ENCODE measurements around the gene SRRT.
A peak's percentile ranks its signal among the peaks of the same experiment; 100 is the strongest.

SRRT gene

GRCh38 chr7:100882201-100882600 lies 7.3 kb downstream of the SRRT start:
- Mint-ChIP-seq H3K4me3 (no peak overlapping the region), H3K27ac (no peak overlapping the region), H3K27me3 (ENCODE audit: low read depth) (no peaks in the 10 kb centered on the region), H3K36me3 (ENCODE audit: low read depth) (peaks cover 92% of the 10 kb centered on the region), H3K9me3 (no peaks in the 10 kb centered on the region), H3K4me1 (peaks cover 39% of the 10 kb centered on the region)
- TF ChIP-seq, protein P1, sequence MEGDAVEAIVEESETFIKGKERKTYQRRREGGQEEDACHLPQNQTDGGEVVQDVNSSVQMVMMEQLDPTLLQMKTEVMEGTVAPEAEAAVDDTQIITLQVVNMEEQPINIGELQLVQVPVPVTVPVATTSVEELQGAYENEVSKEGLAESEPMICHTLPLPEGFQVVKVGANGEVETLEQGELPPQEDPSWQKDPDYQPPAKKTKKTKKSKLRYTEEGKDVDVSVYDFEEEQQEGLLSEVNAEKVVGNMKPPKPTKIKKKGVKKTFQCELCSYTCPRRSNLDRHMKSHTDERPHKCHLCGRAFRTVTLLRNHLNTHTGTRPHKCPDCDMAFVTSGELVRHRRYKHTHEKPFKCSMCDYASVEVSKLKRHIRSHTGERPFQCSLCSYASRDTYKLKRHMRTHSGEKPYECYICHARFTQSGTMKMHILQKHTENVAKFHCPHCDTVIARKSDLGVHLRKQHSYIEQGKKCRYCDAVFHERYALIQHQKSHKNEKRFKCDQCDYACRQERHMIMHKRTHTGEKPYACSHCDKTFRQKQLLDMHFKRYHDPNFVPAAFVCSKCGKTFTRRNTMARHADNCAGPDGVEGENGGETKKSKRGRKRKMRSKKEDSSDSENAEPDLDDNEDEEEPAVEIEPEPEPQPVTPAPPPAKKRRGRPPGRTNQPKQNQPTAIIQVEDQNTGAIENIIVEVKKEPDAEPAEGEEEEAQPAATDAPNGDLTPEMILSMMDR (IDR thresholded peaks at IDR 0.05; ENCODE audit: unreplicated experiment in 3 of 3): no peak

GRCh38 chr7:100882785-100883526 lies 8.1 kb downstream of the SRRT start:
- H3K27ac Mint-ChIP-seq: peak overlapping the region in 1 of 3 experiments; percentile 28
- H3K36me3 Mint-ChIP-seq (ENCODE audit: low read depth): peaks cover 96% of the 10 kb centered on the region
- H3K4me1 Mint-ChIP-seq: peaks cover 43% of the 10 kb centered on the region
- H3K9me3 Mint-ChIP-seq: no peaks in the 10 kb centered on the region
- H3K27me3 Mint-ChIP-seq (ENCODE audit: low read depth): no peaks in the 10 kb centered on the region
- H3K4me3 Mint-ChIP-seq: no peak overlapping the region
- TF ChIP-seq, protein P1 (IDR thresholded peaks at IDR 0.05; ENCODE audit: unreplicated experiment in 3 of 3): no peak

DNA sequence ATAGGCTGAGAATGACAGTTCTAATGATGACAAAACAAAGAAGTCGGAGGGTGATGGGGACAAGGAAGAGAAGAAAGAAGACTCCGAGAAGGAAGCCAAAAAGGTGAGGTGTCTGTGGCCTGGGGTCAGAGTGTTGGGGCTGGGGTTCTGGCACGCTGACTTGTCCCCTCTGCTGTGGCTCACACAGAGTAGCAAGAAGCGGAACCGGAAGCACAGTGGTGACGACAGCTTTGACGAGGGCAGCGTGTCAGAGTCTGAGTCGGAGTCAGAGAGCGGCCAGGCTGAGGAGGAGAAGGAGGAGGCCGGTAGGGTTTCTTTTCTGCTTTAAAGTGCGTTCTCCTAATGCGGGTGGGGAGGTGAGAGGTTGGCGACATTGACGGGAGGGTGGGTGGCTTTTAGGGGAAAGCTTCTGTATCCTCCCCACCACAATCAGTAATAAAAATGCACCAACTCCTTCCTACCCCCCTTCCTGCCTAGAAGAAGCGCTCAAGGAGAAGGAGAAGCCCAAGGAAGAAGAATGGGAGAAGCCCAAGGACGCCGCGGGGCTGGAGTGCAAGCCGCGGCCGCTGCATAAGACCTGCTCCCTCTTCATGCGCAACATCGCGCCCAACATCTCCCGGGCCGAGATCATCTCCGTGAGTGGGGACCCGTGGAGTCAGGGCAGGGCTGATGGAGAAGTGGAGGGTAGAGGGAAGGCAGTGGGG lies 10.0 kb downstream of the SRRT start:
- no peaks in the 10 kb centered on the region for H3K9me3 Mint-ChIP-seq
- H3K4me3 Mint-ChIP-seq: peak overlapping the region in 1 of 3 experiments; percentile 3
- H3K27me3 Mint-ChIP-seq (ENCODE audit: low read depth): no peaks in the 10 kb centered on the region
- H3K27ac Mint-ChIP-seq: peak overlapping the region in 1 of 3 experiments; percentile 59
- peaks cover 84% of the 10 kb centered on the region for H3K36me3 Mint-ChIP-seq (ENCODE audit: low read depth)
- peaks cover 37% of the 10 kb centered on the region for H3K4me1 Mint-ChIP-seq
- TF ChIP-seq, protein P1 (IDR thresholded peaks at IDR 0.05; ENCODE audit: unreplicated experiment in 3 of 3): no peak

- H3K27ac Mint-ChIP-seq: peak overlapping the region in 2 of 3 experiments; percentile 18 to 59
- no peaks in the 10 kb centered on the region for H3K9me3 Mint-ChIP-seq
- TF ChIP-seq, protein P1 (IDR thresholded peaks at IDR 0.05; ENCODE audit: unreplicated experiment in 3 of 3): no peak
- peaks cover 40% of the 10 kb centered on the region for H3K4me1 Mint-ChIP-seq
- H3K4me3 Mint-ChIP-seq: peak overlapping the region; percentile 29 to 59 (median 37)
- H3K27me3 Mint-ChIP-seq (ENCODE audit: low read depth): no peaks in the 10 kb centered on the region
- peaks cover 78% of the 10 kb centered on the region for H3K36me3 Mint-ChIP-seq (ENCODE audit: low read depth)
Observed at GRCh38 chr7:100885440-100886141, 10.7 kb downstream of the SRRT start.

GRCh38 chr7:100886142-100886935 lies 11.4 kb downstream of the SRRT start:
- Mint-ChIP-seq H3K36me3 (ENCODE audit: low read depth) (peaks cover 72% of the 10 kb centered on the region), H3K9me3 (no peaks in the 10 kb centered on the region), H3K27me3 (ENCODE audit: low read depth) (no peaks in the 10 kb centered on the region), H3K4me1 (peaks cover 43% of the 10 kb centered on the region), H3K4me3 (peak overlapping the region in 2 of 3 experiments; percentile 59 to 67), H3K27ac (peak overlapping the region in 2 of 3 experiments; percentile 18 to 99)
- TF ChIP-seq, protein P1 (IDR thresholded peaks at IDR 0.05; ENCODE audit: unreplicated experiment in 3 of 3): no peak
